Measurements from ENCODE around the gene KLK4.

GRCh38 chr19:50877338-50877737 is 33.9 kb downstream of the KLK4 start:
- TF ChIP-seq, protein P1, sequence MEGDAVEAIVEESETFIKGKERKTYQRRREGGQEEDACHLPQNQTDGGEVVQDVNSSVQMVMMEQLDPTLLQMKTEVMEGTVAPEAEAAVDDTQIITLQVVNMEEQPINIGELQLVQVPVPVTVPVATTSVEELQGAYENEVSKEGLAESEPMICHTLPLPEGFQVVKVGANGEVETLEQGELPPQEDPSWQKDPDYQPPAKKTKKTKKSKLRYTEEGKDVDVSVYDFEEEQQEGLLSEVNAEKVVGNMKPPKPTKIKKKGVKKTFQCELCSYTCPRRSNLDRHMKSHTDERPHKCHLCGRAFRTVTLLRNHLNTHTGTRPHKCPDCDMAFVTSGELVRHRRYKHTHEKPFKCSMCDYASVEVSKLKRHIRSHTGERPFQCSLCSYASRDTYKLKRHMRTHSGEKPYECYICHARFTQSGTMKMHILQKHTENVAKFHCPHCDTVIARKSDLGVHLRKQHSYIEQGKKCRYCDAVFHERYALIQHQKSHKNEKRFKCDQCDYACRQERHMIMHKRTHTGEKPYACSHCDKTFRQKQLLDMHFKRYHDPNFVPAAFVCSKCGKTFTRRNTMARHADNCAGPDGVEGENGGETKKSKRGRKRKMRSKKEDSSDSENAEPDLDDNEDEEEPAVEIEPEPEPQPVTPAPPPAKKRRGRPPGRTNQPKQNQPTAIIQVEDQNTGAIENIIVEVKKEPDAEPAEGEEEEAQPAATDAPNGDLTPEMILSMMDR (IDR thresholded peaks at IDR 0.05): no peak
- TF ChIP-seq ZBTB33 (IDR thresholded peaks at IDR 0.05; ENCODE audit: borderline replicate concordance, low read depth): no peak
- no peak for TF ChIP-seq SMC3 (IDR thresholded peaks at IDR 0.05; ENCODE audit: low read depth, low read length)
- TF ChIP-seq MEF2A (IDR thresholded peaks at IDR 0.05; ENCODE audit: borderline replicate concordance, low read depth): no peak
- no peak for TF ChIP-seq NRF1 (IDR thresholded peaks at IDR 0.05; ENCODE audit: low read depth, low read length)
- TF ChIP-seq RXRA (IDR thresholded peaks at IDR 0.05; ENCODE audit: borderline replicate concordance, low read depth): no peak
- TF ChIP-seq POLR2AphosphoS5 (IDR thresholded peaks at IDR 0.05; ENCODE audit: low read depth, low read length): no peak
- TF ChIP-seq CHD2 (IDR thresholded peaks at IDR 0.05; ENCODE audit: low read length, partially characterized antibody): no peak
- TF ChIP-seq EZH2phosphoT487 (IDR thresholded peaks at IDR 0.05; ENCODE audit: borderline replicate concordance, low read depth): no peak

Measured in SK-N-SH (cell line).